WTC11 (cell line): ENCODE data around the gene C11orf21.

Experiments
- AFF4 ChIP-seq: sonication (generic); formaldehyde crosslinking; IDR thresholded peaks from 2 replicates; pipeline ENCODE4 v1.8.1; 2023; ENCODE audit warnings: mild to moderate bottlenecking, missing genetic modification reagents, borderline replicate concordance
- ATF1 ChIP-seq: sonication (generic); formaldehyde crosslinking; IDR thresholded peaks from 2 replicates; pipeline ENCODE4 v1.8.1; 2023; ENCODE audit warnings: mild to moderate bottlenecking, moderate library complexity, missing genetic modification reagents
- ATF3 ChIP-seq: sonication (generic); formaldehyde crosslinking; conservative IDR thresholded peaks from 2 replicates; pipeline ENCODE4 v1.8.1; 2022; ENCODE audit warnings: mild to moderate bottlenecking, missing genetic modification reagents
- CTCF ChIP-seq: fragments of 200-600 bp; IDR thresholded peaks from 2 replicates; pipeline ENCODE4 v1.8.0; 2022; ENCODE audit warnings: antibody characterized with exemption
- E2F1 ChIP-seq: sonication (generic); formaldehyde crosslinking; IDR thresholded peaks from 2 replicates; pipeline ENCODE4 v1.8.0; 2022; ENCODE audit warnings: mild to moderate bottlenecking, missing genetic modification reagents
- ESRRA ChIP-seq: sonication (generic); formaldehyde crosslinking; IDR thresholded peaks from 2 replicates; pipeline ENCODE4 v1.8.1; 2022; ENCODE audit warnings: mild to moderate bottlenecking, missing genetic modification reagents, borderline replicate concordance
- MAX ChIP-seq: sonication (generic); formaldehyde crosslinking; IDR thresholded peaks from 2 replicates; pipeline ENCODE4 v1.8.0; 2022; ENCODE audit warnings: mild to moderate bottlenecking, missing genetic modification reagents
- NFE2L1 ChIP-seq: sonication (generic); formaldehyde crosslinking; IDR thresholded peaks from 2 replicates; pipeline ENCODE4 v1.8.1; 2023; ENCODE audit warnings: missing genetic modification reagents
- SP1 ChIP-seq: sonication (generic); formaldehyde crosslinking; conservative IDR thresholded peaks from 2 replicates; pipeline ENCODE4 v1.8.1; 2022; ENCODE audit warnings: missing genetic modification reagents
- TEAD4 ChIP-seq: sonication (generic); formaldehyde crosslinking; IDR thresholded peaks from 2 replicates; pipeline ENCODE4 v1.8.0; 2022; ENCODE audit warnings: mild to moderate bottlenecking, missing genetic modification reagents
- ZNF138 ChIP-seq: sonication (generic); formaldehyde crosslinking; conservative IDR thresholded peaks from 2 replicates; pipeline ENCODE4 v1.8.1; 2022; ENCODE audit warnings: mild to moderate bottlenecking, moderate library complexity, missing genetic modification reagents
- ZNF416 ChIP-seq: fragments of 250-450 bp; sonication (Bioruptor Pico); IDR thresholded peaks from 2 replicates; pipeline ENCODE4 v1.9.0; 2021; ENCODE audit warnings: mild to moderate bottlenecking, inconsistent platforms

- TF ChIP-seq NFE2L1 (CRISPR knock-in tag) (no peak), ATF1 (CRISPR knock-in tag) (no peak), MAX (no peak), ATF3 (CRISPR knock-in tag) (no peak), CTCF (no peak), SP1 (CRISPR knock-in tag) (no peak), ZNF138 (no peak), E2F1 (CRISPR knock-in tag) (no peak), ZNF416 (CRISPR knock-in tag) (no peak), TEAD4 (CRISPR knock-in tag) (no peak), AFF4 (CRISPR knock-in tag) (no peak), ESRRA (CRISPR knock-in tag) (no peak)
These were observed 40.1 kb downstream of the C11orf21 start for GRCh38 chr11:2261436-2262230.
